HepG2 (cell line): ENCODE results near the gene ALKBH4. TPM values are rescaled to one million over a fixed set of nuclear protein-coding genes. Genes with fewer than 3 reads are reported as not detected.

Experiments
- ATF6 ChIP-seq: sonication (generic); formaldehyde crosslinking; conservative IDR thresholded peaks from 2 replicates; pipeline ENCODE4 v1.4.0; 2020; ENCODE audit warnings: missing genetic modification reagents
- DRAP1 ChIP-seq: IDR thresholded peaks from 2 replicates; pipeline ENCODE4 v1.6.1; 2016; ENCODE audit warnings: missing genetic modification reagents, missing compliant biosample characterization
- HMG20B ChIP-seq: conservative IDR thresholded peaks from 2 replicates; pipeline ENCODE4 v1.6.1; 2016; ENCODE audit warnings: missing genetic modification reagents, missing compliant biosample characterization
- HOXA3 ChIP-seq: sonication (generic); formaldehyde crosslinking; IDR thresholded peaks from 2 replicates; pipeline ENCODE4 v1.5.0; 2020; ENCODE audit warnings: missing genetic modification reagents
- MTA3 ChIP-seq: sonication (generic); formaldehyde crosslinking; IDR thresholded peaks from 2 replicates; pipeline ENCODE4 v1.4.0; 2020; ENCODE audit warnings: missing genetic modification reagents
- RORA ChIP-seq: sonication (generic); formaldehyde crosslinking; IDR thresholded peaks from 2 replicates; pipeline ENCODE4 v1.5.0; 2020; ENCODE audit warnings: mild to moderate bottlenecking, missing genetic modification reagents, moderate library complexity
- SALL2 ChIP-seq: sonication (generic); formaldehyde crosslinking; IDR thresholded peaks from 2 replicates; pipeline ENCODE4 v1.8.1; 2023; ENCODE audit warnings: mild to moderate bottlenecking, missing genetic modification reagents, inconsistent platforms
- ZBTB1 ChIP-seq: sonication (generic); formaldehyde crosslinking; IDR thresholded peaks from 2 replicates; pipeline ENCODE4 v1.4.0; 2020; ENCODE audit warnings: missing genetic modification reagents, borderline replicate concordance
- ZBTB14 ChIP-seq: sonication (generic); formaldehyde crosslinking; IDR thresholded peaks from 2 replicates; pipeline ENCODE4 v1.4.0; 2020; ENCODE audit warnings: missing genetic modification reagents
- ZBTB49 ChIP-seq: sonication (generic); formaldehyde crosslinking; IDR thresholded peaks from 2 replicates; pipeline ENCODE4 v1.4.0; 2020; ENCODE audit warnings: missing genetic modification reagents, borderline replicate concordance
- ZBTB7A ChIP-seq: sonication (generic); formaldehyde crosslinking; IDR thresholded peaks from 2 replicates; pipeline ENCODE4 v1.8.0; 2022; ENCODE audit warnings: mild to moderate bottlenecking, missing genetic modification reagents
- ZFX ChIP-seq: sonication (generic); formaldehyde crosslinking; IDR thresholded peaks from 2 replicates; pipeline ENCODE4 v1.4.0; 2020; ENCODE audit warnings: mild to moderate bottlenecking, low read depth, missing genetic modification reagents, moderate library complexity
- ZNF251 ChIP-seq: sonication (generic); formaldehyde crosslinking; IDR thresholded peaks from 2 replicates; pipeline ENCODE4 v1.9.0; 2021; ENCODE audit warnings: mild to moderate bottlenecking, missing genetic modification reagents
- ZNF503 ChIP-seq: sonication (generic); formaldehyde crosslinking; IDR thresholded peaks from 2 replicates; pipeline ENCODE4 v1.4.0; 2020; ENCODE audit warnings: missing genetic modification reagents
- ZNF552 ChIP-seq: sonication (generic); formaldehyde crosslinking; IDR thresholded peaks from 2 replicates; pipeline ENCODE4 v1.9.0; 2022; ENCODE audit warnings: missing genetic modification reagents, mild to moderate bottlenecking, borderline replicate concordance
- ZNF619 ChIP-seq: sonication (generic); formaldehyde crosslinking; IDR thresholded peaks from 2 replicates; pipeline ENCODE4 v1.4.0; 2020; ENCODE audit warnings: mild to moderate bottlenecking, missing genetic modification reagents
- ZNF746 ChIP-seq: sonication (generic); formaldehyde crosslinking; IDR thresholded peaks from 2 replicates; pipeline ENCODE4 v1.8.0; 2022; ENCODE audit warnings: mild to moderate bottlenecking, missing genetic modification reagents
- ZNF776 ChIP-seq: sonication (generic); formaldehyde crosslinking; IDR thresholded peaks from 2 replicates; pipeline ENCODE4 v1.4.0; 2020; ENCODE audit warnings: mild to moderate bottlenecking, missing genetic modification reagents
- ZNF891 ChIP-seq: sonication (generic); formaldehyde crosslinking; IDR thresholded peaks from 2 replicates; pipeline ENCODE4 v1.5.0; 2020; ENCODE audit warnings: mild to moderate bottlenecking, missing genetic modification reagents
- ZSCAN20 ChIP-seq: sonication (generic); formaldehyde crosslinking; IDR thresholded peaks from 2 replicates; pipeline ENCODE4 v1.4.0; 2020; ENCODE audit warnings: missing genetic modification reagents, mild to moderate bottlenecking, borderline replicate concordance
- polyA plus RNA-seq, 8 experiments: library from polyadenylated mRNA; depleted of rRNA in 3 of 8; stranded (reverse) in 7 of 8; unstranded in 1 of 8; fragments of >200 nt; fragmentation: Illumina TruSeq in 4 of 8; extraction: Trizol in 4 of 8; gene quantifications; 2 replicates each; pipeline versions ENCODE4 v1.2.1 to v1.2.3, GENCODE V29; 2011 to 2016; ENCODE audit warnings: low read depth in 4 of 8, missing spikeins in 1 of 8, mixed read lengths in 1 of 8; ENCODE audit not compliant: insufficient read depth in 1 of 8
- total RNA-seq, 5 experiments: library from RNA; depleted of rRNA; stranded (reverse); fragments of >200 nt; fragmentation: Illumina TruSeq; extraction: Trizol; gene quantifications; 2 replicates each; pipeline ENCODE4 v1.2.3, GENCODE V29; 2016; ENCODE audit warnings: low read depth in 1 of 5
- TF ChIP-seq, protein P1 (sequence below): sonication (generic); formaldehyde crosslinking; IDR thresholded peaks from 2 replicates; pipeline ENCODE4 v1.8.0; 2023; ENCODE audit warnings: mild to moderate bottlenecking, missing genetic modification reagents

ALKBH4 gene
- total and polyA plus RNA-seq, 2 of the 13 experiments (the other 11 are each of a cell fraction or from before 2014, with no cell fraction given): 2.6 to 8.8 TPM

- TF ChIP-seq ZNF503 (CRISPR knock-in tag): no peak
- no peak for TF ChIP-seq ZNF251 (CRISPR knock-in tag)
- no peak for TF ChIP-seq RORA (CRISPR knock-in tag)
- TF ChIP-seq, protein P1, sequence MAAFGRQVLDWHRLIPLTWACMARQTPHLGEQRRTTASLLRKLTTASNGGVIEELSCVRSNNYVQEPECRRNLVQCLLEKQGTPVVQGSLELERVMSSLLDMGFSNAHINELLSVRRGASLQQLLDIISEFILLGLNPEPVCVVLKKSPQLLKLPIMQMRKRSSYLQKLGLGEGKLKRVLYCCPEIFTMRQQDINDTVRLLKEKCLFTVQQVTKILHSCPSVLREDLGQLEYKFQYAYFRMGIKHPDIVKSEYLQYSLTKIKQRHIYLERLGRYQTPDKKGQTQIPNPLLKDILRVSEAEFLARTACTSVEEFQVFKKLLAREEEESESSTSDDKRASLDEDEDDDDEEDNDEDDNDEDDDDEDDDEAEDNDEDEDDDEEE (CRISPR knock-in tag): no peak
- no peak for TF ChIP-seq ZNF746 (CRISPR knock-in tag)
- TF ChIP-seq HOXA3 (CRISPR knock-in tag): peak; percentile 78
- TF ChIP-seq HMG20B (CRISPR knock-in tag): no peak
- TF ChIP-seq ZNF891 (CRISPR knock-in tag): no peak
- TF ChIP-seq ZNF776: no peak
- TF ChIP-seq ZNF552 (CRISPR knock-in tag): no peak
- TF ChIP-seq MTA3 (CRISPR knock-in tag): no peak
- no peak for TF ChIP-seq ZBTB14 (CRISPR knock-in tag)
- no peak for TF ChIP-seq ZBTB49 (CRISPR knock-in tag)
- TF ChIP-seq ZBTB7A (CRISPR knock-in tag): 0 out of 2 replicates have a peak, but pooled peaks have one; percentile 40
- TF ChIP-seq ZBTB1 (CRISPR knock-in tag): no peak
- TF ChIP-seq ZSCAN20: no peak
- TF ChIP-seq ZFX (CRISPR knock-in tag): peak; percentile 48; the same call in 1 of the 2 replicates
- no peak for TF ChIP-seq SALL2
- no peak for TF ChIP-seq ATF6 (CRISPR knock-in tag)
- TF ChIP-seq ZNF619: no peak
- peak; percentile 39; the same call in 1 of the 2 replicates for TF ChIP-seq DRAP1 (CRISPR knock-in tag)
Observed at GRCh38 chr7:102451371-102452054, 13.2 kb downstream of the ALKBH4 start (continued).
